Measurements from ENCODE around the gene CPT1A.

GRCh38 chr11:68842427-68843051, 823 bp upstream of the CPT1A start:
- TF ChIP-seq EZH2phosphoT487 (IDR thresholded peaks at IDR 0.05; ENCODE audit: insufficient read depth, low read depth), result no peak
- no peak for TF ChIP-seq EZH2 (IDR thresholded peaks at IDR 0.05; ENCODE audit: insufficient read depth, poor library complexity, severe bottlenecking)
